Brain microvascular endothelial cell (primary cell): ENCODE data around the gene DDB1.

Experiments used
- DNase-seq: peaks from one replicate; pipeline ENCODE4 v3.0.0-alpha.2; 2020
- H3K27ac ChIP-seq: fragments of 250-450 bp; sonication (Bioruptor Pico); 2 replicates; pipeline ENCODE4 v1.5.1; 2020; ENCODE audit warnings: mild to moderate bottlenecking, moderate library complexity
- H3K27me3 ChIP-seq: fragments of 250-450 bp; sonication (Bioruptor Pico); replicated peaks from 2 replicates; pipeline ENCODE4 v1.5.1; 2020; ENCODE audit warnings: mild to moderate bottlenecking
- H3K36me3 ChIP-seq: fragments of 250-450 bp; sonication (Bioruptor Pico); replicated peaks from 2 replicates; pipeline ENCODE4 v1.5.1; 2020; ENCODE audit warnings: mild to moderate bottlenecking
- H3K4me3 ChIP-seq: 2 replicates; pipeline ENCODE4 v1.5.1; 2011; ENCODE audit warnings: low read depth, mild to moderate bottlenecking, control low read depth, low read length, moderate library complexity
- in situ Hi-C: cut with HindIII; loops from 2 replicates; pipeline ENCODE4 v1.10.0; 2017; ENCODE audit warnings: low sequenced_read_pairs, low pct_ligation_motif_present
- TF ChIP-seq, protein P1 (sequence below): IDR thresholded peaks from 2 replicates; pipeline ENCODE4 v1.5.1; 2011; ENCODE audit warnings: low read depth, mild to moderate bottlenecking, moderate library complexity, low read length, control low read depth, inconsistent platforms; ENCODE audit errors: missing control alignments

The DDB1 gene

DNA sequence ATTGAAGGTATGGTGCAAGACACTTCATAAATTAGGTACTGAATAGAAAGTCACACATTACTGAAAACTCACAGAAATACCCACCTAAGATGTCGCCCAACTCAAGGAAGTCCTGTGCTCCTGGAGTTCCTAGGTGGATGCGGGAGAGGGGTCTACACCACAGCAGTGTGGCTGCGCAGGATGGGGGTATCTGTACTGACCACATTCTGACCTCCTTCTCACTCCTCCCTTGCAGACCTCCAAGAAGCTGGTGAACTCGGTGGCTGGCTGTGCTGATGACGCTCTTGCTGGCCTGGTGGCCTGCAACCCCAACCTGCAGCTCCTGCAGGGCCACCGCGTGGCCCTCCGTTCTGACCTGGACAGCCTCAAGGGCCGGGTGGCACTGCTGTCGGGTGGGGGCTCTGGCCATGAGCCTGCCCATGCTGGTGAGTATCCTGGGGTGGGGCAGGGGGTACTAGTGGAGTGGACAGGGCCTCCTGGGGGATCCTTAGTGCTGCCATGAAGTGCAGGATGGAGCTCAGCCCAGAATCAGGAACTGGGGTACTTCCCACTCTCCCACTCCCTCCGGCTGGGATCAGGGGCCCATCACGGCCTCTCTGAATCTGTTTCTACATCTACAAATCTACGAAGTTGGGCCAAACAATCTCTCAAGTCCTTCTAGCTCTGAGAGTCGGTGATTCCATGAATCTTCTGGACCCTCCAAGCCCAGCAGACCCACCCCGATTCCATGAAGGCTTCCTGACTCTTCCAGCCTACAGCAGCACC lies 5.0 kb upstream of the DDB1 start:
- Histone ChIP-seq H3K27ac (no peak overlapping the region), H3K27me3 (no peaks in the 10 kb centered on the region), H3K36me3 (no peaks in the 10 kb centered on the region), H3K4me3 (no peak overlapping the region)
- in situ Hi-C loops = no loop called here
- DNase-seq = no peak
- TF ChIP-seq, protein P1, sequence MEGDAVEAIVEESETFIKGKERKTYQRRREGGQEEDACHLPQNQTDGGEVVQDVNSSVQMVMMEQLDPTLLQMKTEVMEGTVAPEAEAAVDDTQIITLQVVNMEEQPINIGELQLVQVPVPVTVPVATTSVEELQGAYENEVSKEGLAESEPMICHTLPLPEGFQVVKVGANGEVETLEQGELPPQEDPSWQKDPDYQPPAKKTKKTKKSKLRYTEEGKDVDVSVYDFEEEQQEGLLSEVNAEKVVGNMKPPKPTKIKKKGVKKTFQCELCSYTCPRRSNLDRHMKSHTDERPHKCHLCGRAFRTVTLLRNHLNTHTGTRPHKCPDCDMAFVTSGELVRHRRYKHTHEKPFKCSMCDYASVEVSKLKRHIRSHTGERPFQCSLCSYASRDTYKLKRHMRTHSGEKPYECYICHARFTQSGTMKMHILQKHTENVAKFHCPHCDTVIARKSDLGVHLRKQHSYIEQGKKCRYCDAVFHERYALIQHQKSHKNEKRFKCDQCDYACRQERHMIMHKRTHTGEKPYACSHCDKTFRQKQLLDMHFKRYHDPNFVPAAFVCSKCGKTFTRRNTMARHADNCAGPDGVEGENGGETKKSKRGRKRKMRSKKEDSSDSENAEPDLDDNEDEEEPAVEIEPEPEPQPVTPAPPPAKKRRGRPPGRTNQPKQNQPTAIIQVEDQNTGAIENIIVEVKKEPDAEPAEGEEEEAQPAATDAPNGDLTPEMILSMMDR = no peak

- peak; percentile 59 for DNase-seq
- Histone ChIP-seq H3K4me3 (no peak overlapping the region), H3K36me3 (no peaks in the 10 kb centered on the region), H3K27ac (no peak overlapping the region), H3K27me3 (no peaks in the 10 kb centered on the region)
- TF ChIP-seq, protein P1 = peak; percentile 100
- in situ Hi-C loops = no loop called here
Measured at GRCh38 chr11:61336171-61336935, 3.4 kb upstream of the DDB1 start.

DNA sequence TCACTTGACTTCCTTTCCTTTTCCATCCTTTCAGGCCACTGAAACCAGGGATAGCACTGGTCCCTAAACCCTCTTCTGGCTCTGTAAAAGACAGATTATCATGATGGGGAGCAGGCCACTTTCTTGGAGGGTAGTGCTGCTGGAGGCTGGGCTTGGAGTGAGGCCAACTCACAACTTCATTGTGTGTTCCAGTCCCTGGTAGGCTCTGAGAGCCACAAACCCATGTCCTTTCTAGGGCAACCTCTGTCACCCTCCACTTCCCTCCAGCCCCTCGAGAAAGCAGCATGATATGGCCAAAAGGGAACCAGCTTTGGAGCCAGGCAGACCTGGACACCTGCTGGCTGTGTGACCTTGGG lies 2.4 kb upstream of the DDB1 start:
- no peak for DNase-seq
- H3K4me3 ChIP-seq = no peak overlapping the region
- in situ Hi-C loops = no loop called here
- no peaks in the 10 kb centered on the region for H3K27me3 ChIP-seq
- H3K36me3 ChIP-seq = no peaks in the 10 kb centered on the region
- TF ChIP-seq, protein P1 = no peak
- H3K27ac ChIP-seq = no peak overlapping the region

- DNase-seq = peak; percentile 41
- TF ChIP-seq, protein P1 = no peak
- Histone ChIP-seq H3K4me3 (no peak overlapping the region), H3K36me3 (no peaks in the 10 kb centered on the region), H3K27me3 (no peaks in the 10 kb centered on the region), H3K27ac (no peak overlapping the region)
- in situ Hi-C loops = no loop called here
Measured at GRCh38 chr11:61334434-61335354, 1.8 kb upstream of the DDB1 start.

DNA sequence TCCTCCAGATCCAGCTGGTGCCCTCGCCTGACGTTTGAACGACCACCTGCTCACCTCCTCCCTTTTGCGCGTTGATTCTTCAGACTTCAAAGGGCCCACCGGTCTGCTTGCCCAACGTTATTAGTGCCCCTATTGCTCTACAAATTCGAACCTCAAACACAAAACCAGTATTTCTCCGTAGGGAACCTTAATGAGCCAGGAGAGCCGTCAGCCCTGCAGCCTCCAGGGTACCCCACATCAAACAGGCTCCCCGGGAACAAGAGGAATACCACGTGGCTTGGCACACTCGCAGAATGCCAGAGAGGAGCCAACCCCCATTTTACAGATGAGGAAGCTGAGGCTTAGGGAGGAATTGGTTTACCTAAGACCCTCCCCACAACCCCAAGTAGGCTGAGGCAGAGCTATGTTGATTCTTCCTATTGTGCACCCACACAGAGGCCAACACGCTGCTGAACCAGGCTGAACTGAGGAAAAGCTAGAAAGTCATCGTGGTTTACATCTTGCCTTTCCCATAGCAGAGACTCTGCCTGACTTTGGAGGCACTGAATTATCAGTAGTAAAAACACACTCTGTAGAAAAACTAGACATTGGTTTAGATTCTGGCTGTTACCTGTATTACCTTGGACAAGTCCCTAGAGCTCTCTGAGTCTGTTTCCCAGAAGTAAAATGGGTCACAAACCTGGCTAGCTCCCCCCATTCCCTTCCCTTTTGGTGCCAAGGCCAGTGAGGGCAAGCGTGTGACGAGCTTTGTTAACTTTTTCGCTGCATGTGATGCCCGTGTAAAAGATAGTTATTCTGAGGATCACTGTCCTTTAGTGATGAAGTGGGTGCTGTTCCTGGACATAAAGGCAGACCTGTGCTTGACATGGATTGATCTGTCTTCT lies 887 bp upstream of the DDB1 start:
- TF ChIP-seq, protein P1 = no peak
- in situ Hi-C loops = no loop called here

More for the DNA sequence above, 887 bp upstream of the DDB1 start:
- H3K4me3 ChIP-seq = peak overlapping the region; percentile 93
- peaks cover 6% of the 10 kb centered on the region for H3K36me3 ChIP-seq
- peak overlapping the region; percentile 91 for H3K27ac ChIP-seq
- no peak for DNase-seq
- no peaks in the 10 kb centered on the region for H3K27me3 ChIP-seq
